ENCODE data around the gene EDN1. TPM values are rescaled to one million over a fixed set of nuclear protein-coding genes. Genes with fewer than 3 reads are reported as not detected.
"Not testable (repeated sequence)": the region's sequence is repeated elsewhere in the genome, so short reads cannot be mapped to it uniquely, and the experiment has no call there.

EDN1 gene
- total RNA-seq, 1 donor from 2014 or later, result 268 TPM

DNA sequence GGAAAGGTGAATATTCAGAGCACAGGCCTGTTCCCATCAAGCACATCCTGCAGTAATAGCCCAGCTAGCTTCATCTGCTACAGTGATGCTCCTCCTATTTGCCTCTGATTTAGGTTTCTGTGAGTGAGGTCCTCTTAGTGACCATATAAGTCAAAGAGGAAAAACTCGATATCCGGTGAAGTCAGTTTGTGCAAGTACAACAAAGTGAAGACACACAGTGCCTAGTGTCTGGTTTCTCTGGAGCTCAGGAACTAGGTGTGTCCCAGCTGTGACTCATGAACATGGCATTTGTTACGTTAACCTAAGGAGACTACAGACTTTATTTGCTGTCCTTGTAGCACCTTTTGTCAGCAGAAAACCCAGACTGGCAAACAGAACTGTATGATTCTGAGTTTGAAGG, 33.9 kb downstream of the EDN1 start:
- peak; percentile 33 to 94 for DNase-seq (ENCODE audit: low read depth in 2 of 2)

DNA sequence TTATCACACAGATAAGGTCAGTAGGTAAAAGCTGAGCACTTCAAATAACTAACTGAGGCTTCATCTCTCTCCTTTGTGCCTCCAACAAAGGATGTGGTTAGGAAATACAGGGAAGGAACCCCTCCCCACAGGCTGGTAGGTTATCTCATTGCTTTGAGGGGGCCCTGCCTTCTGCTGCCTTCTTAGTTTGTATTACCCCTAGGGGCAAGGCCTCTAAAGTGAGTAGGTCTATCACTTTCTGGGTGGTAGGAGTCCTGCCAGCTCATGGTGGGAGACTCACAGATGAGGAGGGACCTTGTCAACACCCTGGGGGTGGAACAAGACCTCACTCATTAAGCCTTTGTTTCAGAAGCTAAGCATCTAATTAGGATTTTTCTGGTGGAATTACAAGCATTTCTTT, 34.6 kb downstream of the EDN1 start:
- DNase-seq (ENCODE audit: low read depth in 2 of 2), result no peak

DNA sequence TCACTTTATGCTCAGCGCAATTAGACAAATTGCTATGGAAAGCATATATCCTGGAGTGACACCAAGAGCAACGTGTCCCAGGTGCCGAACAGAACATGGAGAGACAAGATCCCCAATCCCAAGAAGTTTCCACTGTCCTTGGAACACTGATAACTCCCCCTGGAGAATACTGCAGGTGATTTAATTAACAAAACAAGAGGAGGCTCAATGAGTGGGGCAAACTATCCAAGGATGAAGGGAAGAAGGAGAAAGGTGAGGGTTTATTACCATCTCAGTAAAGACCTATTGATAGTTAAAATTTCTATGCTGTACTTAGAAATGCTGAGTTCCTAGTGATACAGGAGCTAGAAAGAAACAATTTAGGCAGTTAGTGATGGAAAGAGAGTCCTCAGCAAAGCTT, 35.7 kb downstream of the EDN1 start:
- no peak for DNase-seq (ENCODE audit: low read depth in 2 of 2)

DNA sequence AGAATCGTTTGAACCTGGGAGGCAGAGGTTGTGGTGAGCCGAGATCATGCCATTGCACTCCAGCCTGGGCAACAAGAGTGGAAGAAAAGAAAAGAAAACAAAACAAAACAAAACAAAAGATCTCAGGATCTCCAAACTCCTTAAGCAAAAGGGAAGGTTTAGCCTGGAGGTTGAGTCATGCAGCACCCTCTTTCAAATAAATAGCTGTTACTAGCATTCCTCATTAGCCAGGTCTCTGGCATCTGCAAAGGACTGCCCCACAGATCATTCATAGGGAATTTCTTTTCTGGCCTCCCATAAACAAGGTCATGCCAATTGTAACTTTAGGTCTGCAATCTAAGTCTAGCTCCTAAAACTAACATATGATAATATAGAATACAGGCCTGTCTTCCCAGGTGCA, 37.2 kb downstream of the EDN1 start:
- no peak for DNase-seq (ENCODE audit: low read depth in 2 of 2)

DNA sequence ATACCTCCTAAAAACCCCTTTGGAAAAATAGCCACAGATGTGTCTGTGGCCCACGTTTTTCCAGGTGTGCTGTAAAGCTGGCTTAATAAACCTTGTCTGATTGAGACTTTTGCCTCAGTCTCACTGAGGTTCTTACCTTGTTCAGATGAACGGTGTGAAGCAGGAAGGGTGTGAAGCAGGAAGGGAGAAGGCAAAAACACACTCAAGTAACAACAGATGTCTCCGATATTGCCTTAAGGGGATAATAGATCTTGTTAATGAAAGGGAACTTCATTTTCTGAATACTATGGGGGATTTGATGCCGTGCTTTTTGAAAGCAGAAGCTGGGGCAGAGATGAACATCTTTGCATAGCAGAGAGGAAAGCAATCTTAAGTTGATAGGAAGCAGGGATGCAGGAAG, 37.8 kb downstream of the EDN1 start:
- no peak for DNase-seq (ENCODE audit: low read depth in 2 of 2)

DNA sequence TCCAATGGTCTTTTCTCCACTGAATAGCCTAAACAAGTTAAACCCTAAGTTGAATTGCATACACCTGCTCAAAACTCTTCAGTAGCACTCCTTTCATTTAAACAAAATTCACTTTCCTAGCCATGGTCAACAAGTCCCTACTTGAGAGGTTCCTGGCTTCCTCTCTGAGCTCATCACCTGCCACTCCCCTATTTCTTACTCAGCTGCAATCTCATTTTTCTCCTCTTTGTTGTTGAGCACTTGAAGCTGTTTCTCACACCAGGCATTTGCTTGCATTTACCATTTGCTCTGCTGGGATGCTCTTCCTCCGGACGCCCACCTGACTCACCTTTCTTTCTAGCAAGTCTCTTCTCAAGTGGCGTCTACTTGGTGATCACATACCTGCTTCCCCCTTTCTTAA, 38.5 kb downstream of the EDN1 start:
- DNase-seq (ENCODE audit: low read depth in 2 of 2), result no peak

DNA sequence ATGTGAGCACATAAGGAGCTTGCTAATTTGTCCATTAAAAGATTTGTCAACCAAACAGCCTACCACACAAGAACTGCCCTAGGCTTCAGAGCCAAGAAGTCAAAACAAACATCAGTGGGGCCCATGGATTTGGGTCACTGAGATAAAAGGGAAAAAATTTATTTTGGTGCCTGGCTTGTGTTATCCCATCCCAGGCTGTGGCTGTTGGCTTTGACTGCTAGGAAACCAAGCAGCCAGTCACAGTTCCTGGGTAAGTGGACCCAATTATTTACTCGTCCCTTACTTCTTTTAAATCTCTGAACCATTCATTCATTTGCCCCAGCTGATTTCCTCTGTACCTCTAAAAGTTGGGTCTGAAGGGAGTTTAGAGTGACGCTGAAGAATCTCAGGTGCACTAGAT, 41.3 kb downstream of the EDN1 start:
- DNase-seq (ENCODE audit: low read depth in 2 of 2), result no peak

DNA sequence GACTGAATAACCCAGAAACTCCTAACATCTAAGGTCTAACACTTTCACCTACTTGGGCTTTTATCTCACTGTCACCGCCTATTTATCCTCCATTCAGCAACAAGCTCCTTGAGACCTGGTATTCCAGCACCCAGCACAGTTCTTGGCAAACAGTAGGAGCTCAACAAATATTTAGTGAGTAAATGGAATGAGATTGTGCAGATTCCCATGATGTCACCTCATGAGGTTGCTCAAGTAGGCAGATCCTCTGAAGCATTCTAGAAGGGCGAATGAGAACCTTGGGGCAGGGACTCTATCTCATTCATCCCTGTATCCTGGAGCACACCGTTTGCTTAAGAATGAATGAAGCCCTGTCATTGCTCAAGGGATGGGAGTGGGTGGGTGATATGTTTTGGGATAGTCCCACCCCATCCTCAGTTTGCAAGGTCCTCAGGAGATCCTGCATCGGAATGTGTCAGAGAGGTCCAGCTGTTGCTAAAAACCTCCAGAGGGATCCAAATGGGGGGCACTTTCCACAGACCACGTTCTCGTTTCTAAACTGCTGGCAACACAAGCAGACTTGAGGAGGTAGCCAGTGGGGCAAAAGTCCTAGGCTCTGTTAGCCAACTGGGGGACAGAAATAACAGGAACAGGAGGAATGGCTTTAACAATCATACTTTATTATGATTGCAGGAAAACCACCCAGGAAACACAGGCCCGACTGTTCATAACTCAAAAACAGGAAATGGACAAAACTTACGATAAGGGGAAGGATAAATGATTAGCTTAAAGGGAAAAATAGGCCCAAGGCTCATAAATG, 42.0 kb downstream of the EDN1 start:
- peak in 1 of 2 donors; percentile 20 for DNase-seq (ENCODE audit: low read depth in 2 of 2)

DNA sequence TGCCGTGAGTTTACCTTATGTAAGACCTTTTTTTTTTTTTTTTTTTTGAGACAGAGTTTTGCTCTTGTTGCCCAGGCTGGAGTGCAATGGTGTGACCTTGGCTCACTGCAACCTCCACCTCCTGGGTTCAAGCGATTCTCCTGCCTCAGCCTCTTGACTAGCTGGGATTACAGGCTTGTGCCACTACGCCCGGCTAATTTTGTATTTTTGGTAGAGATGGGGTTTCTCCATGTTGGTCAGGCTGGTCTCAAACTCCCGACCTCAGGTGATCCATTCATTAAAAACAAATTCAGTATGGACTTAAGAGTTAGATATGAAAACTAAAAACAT, 42.6 kb downstream of the EDN1 start:
- not testable (repeated sequence) for DNase-seq (ENCODE audit: low read depth in 2 of 2)

DNA sequence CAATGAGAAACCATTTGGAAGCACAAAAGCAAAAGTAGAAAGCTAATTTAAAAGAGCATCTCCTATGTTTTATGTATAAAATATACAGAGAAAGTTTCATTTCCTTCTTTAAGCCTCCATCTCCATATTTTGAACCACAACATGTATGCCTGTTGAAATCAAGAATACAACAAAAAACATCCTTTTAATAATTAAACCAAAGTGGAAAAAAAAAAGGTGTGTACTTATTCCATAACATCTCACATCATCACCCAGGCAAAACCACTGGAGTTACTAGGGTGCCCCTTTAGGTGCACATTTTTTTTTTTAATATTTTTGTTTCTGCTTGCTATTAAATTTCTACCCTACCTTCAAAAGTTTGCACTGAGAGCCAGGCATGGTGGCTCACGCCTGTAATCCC, 43.0 kb downstream of the EDN1 start:
- DNase-seq (ENCODE audit: low read depth in 2 of 2), result no peak

DNA sequence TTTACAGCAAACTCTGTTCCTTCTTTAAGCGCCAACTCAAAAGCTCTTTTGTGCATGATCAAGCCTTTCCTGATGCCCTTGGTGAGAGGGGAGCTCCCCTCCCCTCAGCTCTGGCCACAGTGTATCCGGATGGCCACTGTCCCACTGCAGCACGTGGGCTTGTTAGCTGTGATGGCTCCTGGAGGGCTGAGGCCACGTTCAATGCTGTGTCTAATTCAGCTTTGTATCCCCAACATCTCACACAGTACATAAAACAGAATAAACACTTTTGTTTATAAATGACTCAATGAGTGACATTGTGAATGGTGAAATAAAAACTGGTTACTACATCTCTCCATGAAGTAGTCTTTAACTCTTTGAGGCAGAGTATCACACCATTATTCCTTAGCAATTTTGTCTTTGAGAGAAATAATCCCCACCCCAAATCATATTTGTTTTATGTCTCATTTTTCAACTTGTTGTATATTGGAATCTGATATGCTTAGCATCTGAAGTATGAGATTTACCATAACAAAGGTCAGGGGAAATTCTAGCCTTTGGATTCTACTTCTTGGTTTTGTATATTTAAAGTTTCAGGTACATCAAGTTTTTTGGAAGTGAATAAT, 44.5 kb downstream of the EDN1 start:
- no peak for DNase-seq (ENCODE audit: low read depth in 2 of 2)

DNA sequence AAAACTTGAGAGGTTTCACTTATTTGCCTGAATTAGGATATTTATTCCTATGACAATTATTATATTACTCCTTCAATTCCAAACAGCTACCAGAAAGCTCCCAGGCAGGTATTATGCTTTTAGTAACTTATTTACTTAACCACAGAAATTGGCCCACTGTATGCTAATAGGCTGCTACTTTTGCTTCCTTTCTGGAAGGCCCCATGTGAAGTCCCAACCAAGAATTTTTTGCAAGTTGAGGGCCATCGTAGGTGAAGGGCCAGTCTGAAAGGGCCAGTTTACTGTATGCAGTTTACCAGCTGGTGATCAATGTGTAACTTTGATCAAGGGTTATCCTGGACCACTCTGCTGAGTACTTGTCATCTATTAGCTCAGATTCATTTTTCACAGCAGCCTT, 45.0 kb downstream of the EDN1 start:
- no peak for DNase-seq (ENCODE audit: low read depth in 2 of 2)

DNA sequence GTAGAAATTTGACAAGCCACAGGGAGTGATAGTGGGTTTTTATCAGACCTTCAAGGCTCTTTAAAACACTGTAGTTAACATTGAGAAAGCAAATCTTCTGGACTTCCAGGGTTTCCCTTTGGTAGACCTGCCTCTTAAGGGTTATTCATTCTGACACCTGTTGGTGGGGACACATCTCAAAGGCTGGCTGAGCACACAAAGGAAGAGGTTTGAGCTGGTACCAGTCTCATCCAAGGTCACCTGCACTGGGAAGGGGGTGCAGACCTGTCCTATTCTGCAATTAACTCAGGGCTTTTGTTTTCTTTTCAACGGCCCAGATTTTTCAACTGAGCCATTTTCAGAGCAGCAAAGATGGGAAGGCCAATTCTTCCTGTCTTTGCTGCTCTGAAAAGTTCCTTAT, 45.6 kb downstream of the EDN1 start:
- no peak for DNase-seq (ENCODE audit: low read depth in 2 of 2)

DNA sequence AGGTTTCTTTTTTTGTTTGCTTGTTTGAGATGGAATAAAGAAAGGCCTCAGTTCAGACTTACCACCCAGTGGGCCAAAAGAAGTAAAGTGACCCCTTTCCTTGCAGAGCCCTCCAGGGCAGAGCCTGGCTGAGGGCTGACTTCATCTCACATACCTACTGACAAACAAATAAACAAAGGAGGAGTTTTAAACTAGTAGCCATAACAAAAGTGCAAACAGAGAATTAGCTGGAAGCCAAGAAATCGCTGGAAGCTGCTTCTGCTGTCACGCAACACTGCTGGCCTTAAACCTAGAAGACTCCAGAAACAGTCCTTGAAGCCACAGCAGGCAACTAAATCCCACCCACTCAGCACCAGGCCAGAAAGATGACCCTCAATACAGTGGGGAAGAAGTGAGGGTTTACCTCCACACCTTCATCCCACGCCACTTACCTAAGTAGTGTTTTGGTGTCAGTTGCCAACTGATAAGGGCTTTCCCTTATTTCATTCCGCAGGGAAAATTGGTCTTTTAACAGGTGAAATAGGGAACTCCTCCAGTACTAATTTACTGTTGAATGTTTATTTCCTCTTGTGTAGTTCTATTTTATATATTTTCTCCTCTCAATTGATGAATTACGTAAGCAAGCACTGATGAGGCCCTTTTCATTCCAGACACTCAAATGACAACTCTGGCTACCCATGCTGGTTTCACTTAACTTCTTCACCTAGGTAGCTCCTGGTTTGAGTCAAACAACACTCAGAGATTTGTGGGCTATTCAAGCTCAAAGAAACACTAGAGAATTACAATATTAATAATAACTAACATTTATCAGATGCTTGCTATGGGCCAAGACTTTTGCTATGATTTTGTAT, 46.2 kb downstream of the EDN1 start:
- DNase-seq (ENCODE audit: low read depth in 2 of 2), result no peak

DNA sequence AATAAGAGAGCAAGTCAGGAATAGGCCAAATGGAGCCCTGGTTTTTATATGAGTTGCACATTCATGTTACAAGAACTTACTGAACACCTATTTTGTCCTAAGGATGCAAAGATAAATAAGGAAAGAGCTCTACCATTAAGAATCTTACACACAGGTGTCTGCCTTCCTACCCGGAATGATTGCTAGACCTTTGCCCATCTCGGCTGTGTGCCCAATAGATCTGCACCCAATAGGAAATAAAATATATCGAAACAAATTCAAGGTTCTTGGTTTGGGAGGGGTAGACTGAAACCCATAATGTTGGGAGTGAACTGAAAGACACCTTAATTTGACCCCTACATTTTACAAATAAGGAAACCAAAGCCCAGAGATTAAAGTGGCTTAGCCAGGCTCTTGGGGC, 48.9 kb downstream of the EDN1 start:
- DNase-seq (ENCODE audit: low read depth in 2 of 2), result no peak

DNA sequence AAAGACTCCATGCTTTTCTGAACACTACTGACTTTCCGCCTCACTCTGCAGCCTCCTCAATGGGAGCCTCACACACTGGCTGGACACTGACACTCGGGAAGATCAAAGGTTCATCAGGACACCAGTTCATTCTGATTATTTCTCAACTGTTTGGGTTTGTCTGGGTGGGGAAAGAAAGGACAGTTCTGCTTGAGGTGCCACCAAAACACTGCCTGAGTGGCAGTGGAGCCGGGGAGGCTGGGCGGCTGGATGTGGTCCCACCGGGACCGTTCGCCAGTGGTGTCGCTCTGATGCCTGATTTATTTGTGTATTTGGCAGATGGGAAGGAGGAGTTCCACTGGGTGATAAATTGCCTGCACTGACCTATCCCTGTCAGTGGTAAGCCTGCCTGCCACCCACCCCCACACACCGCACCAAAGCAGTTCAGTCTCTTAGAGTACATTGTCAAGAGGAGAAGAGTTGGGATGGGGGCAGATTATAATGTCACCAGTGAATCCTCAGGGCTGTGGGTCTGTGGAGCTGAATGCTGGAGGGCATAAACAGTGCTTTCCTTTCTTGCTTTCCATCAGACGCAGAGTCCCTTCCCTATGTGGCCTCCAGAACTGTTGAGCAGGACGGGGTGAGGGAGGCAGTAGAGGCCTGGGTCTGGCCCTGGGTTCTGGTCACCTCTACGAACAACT, 49.8 kb downstream of the EDN1 start:
- DNase-seq (ENCODE audit: low read depth in 2 of 2), result no peak

DNA sequence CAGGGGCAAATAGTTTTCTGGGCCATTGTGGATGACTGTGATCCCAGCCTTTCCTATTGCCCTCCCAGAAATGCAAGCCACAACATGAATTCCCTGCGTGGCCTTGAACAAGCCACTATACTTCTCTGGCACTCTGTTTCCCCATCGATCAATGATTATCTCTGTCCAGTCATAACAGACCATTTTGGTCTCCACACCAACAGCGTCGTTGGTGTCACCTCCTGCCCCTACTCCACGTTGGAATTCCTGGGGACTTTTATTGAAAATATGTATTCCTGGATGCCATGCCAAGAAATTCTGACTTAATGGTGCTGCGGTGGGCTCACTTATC, 50.3 kb downstream of the EDN1 start:
- DNase-seq (ENCODE audit: low read depth in 2 of 2), result no peak

DNA sequence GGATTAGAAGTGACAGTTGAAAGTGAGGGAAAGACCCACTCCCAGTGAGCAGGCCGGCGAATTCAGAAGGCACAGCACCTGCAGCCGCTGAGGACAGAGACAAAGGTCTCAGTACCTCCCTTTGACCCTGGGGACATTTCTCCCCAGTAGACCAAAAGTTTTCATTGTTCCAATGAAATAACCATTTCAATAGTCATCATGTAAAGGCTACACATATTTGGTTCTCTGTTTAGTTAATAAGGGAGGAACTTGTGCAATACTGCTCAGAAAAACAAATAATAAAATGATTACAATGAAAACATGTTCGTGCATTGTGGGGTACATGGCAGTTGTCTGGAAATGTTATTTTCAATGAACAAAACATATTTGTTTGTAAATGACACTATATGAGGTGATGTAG, 52.5 kb downstream of the EDN1 start:
- no peak for DNase-seq (ENCODE audit: low read depth in 2 of 2)

DNA sequence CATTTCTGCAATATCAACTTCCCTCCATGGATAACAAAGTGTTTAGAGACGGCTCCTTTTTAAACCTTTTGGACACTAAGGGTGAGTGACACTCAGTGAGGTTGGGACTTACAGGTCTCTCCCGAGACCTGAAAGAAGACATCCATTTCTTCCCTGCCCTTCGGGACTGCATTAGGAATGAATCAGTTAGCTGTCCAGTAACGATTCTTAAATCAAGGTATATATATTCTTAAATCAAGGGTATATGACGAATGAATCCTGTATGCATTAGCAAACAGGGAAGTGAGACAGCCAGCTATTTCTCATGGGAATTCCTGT, 52.9 kb downstream of the EDN1 start:
- DNase-seq (ENCODE audit: low read depth in 2 of 2), result peak in 1 of 2 donors; percentile 23

DNA sequence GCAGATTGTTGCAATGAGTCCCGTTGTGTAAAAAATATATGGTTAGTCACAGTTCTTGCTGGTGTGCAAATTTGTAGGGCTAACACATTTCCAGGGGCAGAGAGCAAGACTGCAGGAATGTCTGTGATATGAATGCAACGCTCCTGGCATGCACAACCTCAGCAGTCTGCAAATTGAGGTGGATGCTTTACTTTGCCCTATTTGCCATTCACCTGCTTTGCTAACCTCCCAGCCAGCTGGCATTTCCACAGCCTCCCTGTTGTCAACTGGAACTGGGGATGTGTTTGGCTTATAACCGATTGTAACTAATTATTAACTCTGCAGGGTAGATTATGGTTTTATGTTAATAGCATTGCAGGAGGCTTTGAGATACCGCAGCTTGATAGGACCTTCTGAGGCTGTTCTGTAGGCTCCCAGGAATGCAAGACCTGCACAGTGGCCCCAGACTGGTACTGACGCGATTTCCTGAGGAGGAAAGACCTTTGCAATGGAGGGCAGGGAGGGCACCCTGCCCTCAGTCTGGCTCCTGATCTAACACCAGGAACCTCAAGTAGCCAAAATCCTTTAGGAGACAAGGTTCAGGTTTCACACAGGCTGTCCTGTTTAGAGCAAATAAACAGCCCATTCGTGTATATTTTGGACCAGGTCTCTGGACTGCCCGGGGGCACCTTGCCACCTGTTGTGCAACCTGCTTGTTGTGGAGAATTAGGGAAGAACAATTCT, 53.4 kb downstream of the EDN1 start:
- peak in 1 of 2 donors; percentile 22 for DNase-seq (ENCODE audit: low read depth in 2 of 2)

DNA sequence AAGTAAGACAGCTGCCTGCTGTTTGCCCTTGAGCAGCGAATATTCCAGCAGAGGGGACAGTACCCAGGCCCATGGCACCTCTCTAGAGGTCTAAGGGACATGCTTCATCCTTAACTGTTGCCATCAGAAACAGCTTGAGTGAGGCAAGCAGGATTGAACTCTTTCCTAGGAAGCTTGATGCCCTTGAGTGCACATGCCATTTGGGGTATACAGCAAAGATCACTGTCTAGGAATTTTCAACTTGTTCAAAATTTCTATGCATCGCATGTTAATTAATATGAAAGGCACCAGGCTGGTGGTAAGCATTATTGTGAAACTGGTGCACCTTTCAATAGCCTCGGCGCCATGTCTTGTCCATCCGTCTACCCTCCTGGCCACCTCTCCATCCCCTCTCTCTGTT, 54.1 kb downstream of the EDN1 start:
- no peak for DNase-seq (ENCODE audit: low read depth in 2 of 2)

All from lung microvascular endothelial cell (primary cell).